IMR-90 (cell line): Measurements from ENCODE around the gene CCDC179. TPM values are rescaled to one million over a fixed set of nuclear protein-coding genes. Genes with fewer than 3 reads are reported as not detected.

Source experiments
- ATAC-seq: fragments of 200-7000 bp; cut with Tn5 transposase; 2 replicates; pipeline ENCODE4 v1.9.1; 2020; ENCODE audit warnings: low read depth, mild to moderate bottlenecking, moderate library complexity
- BruUV-seq: library from RNA; stranded (reverse); fragments of 400-500 nt; replicated peaks from 2 replicates; lab custom pipeline; 2021; lab: Mats Ljungman, UMichigan
- CTCF ChIA-PET: fragments of 300-600 bp; formaldehyde crosslinking; extraction: SDS; loops from one replicate; lab custom pipeline; 2021; ENCODE audit warnings: antibody characterized with exemption; lab: Yijun Ruan, JAX
- POLR2A ChIA-PET: fragments of 300-600 bp; sonication (Branson Sonifier 250); formaldehyde crosslinking; loops from one replicate; lab custom pipeline; 2022; ENCODE audit warnings: antibody characterized with exemption; ENCODE audit not compliant: unreplicated experiment; lab: Charles Lee
- DNase-seq: peaks from one replicate; pipeline ENCODE4 v3.0.0; 2013
- H2AFZ ChIP-seq: replicated peaks from 2 replicates; pipeline ENCODE3; 2013; ENCODE audit warnings: low read length, mild to moderate bottlenecking; ENCODE audit not compliant: poor library complexity
- H2AK5ac ChIP-seq: 2 replicates; pipeline ENCODE4 v1.6.1; 2013; ENCODE audit warnings: low read depth, low read length, inconsistent platforms
- H2AK9ac ChIP-seq: replicated peaks from 2 replicates; pipeline ENCODE3; 2013; ENCODE audit warnings: mild to moderate bottlenecking, low read depth, low read length, moderate library complexity; ENCODE audit not compliant: poor library complexity
- H2BK120ac ChIP-seq: 2 replicates; pipeline ENCODE4 v1.6.1; 2013; ENCODE audit warnings: low read depth, low read length, inconsistent platforms
- H2BK15ac ChIP-seq: 3 replicates; pipeline ENCODE4 v1.6.1; 2013; ENCODE audit warnings: low read depth, low read length, inconsistent platforms
- H2BK20ac ChIP-seq: 2 replicates; pipeline ENCODE4 v1.6.1; 2013; ENCODE audit warnings: low read depth, mild to moderate bottlenecking, inconsistent platforms, low read length, moderate library complexity
- H2BK5ac ChIP-seq: 2 replicates; pipeline ENCODE4 v1.6.1; 2013; ENCODE audit warnings: mild to moderate bottlenecking, low read depth, low read length, inconsistent platforms; ENCODE audit not compliant: poor library complexity, severe bottlenecking
- H3K14ac ChIP-seq: replicated peaks from 2 replicates; pipeline ENCODE4 v1.6.1; 2013; ENCODE audit warnings: low read depth, low read length, inconsistent platforms
- H3K18ac ChIP-seq: 2 replicates; pipeline ENCODE4 v1.6.1; 2013; ENCODE audit warnings: low read depth, low read length, control low read depth
- H3K23ac ChIP-seq: 2 replicates; pipeline ENCODE4 v1.6.1; 2013; ENCODE audit warnings: low read depth, low read length, inconsistent platforms
- H3K27ac ChIP-seq: 2 replicates; pipeline ENCODE4 v1.5.1; 2013; ENCODE audit warnings: mild to moderate bottlenecking, control low read depth, low read length; ENCODE audit not compliant: insufficient read depth
- H3K27me3 ChIP-seq: 2 replicates; pipeline ENCODE4 v1.6.1; 2013; ENCODE audit warnings: low read length; ENCODE audit not compliant: control insufficient read depth, insufficient read depth
- H3K36me3 ChIP-seq: 2 replicates; pipeline ENCODE4 v1.6.1; 2013; ENCODE audit warnings: low read length, mixed read lengths; ENCODE audit not compliant: control insufficient read depth, insufficient read depth
- H3K4ac ChIP-seq: 2 replicates; pipeline ENCODE4 v1.6.1; 2013; ENCODE audit warnings: low read depth, low read length, inconsistent platforms
- H3K4me1 ChIP-seq: 2 replicates; pipeline ENCODE4 v1.6.1; 2013; ENCODE audit warnings: low read length, mixed read lengths; ENCODE audit not compliant: control insufficient read depth, insufficient read depth
- H3K4me2 ChIP-seq: 2 replicates; pipeline ENCODE4 v1.6.1; 2013; ENCODE audit warnings: low read depth, mild to moderate bottlenecking, control low read depth, low read length, moderate library complexity
- H3K4me3 ChIP-seq: 2 replicates; pipeline ENCODE4 v1.5.1; 2013; ENCODE audit warnings: low read depth, mild to moderate bottlenecking, control low read depth, low read length, moderate library complexity; ENCODE audit not compliant: insufficient read depth
- H3K56ac ChIP-seq: 2 replicates; pipeline ENCODE4 v1.6.1; 2013; ENCODE audit warnings: low read length, inconsistent platforms; ENCODE audit not compliant: insufficient read depth; ENCODE audit errors: extremely low read depth
- H3K79me1 ChIP-seq, 2 experiments: 2 replicates each; pipeline ENCODE4 v1.6.1; 2013; ENCODE audit warnings: low read length in 2 of 2, inconsistent platforms in 1 of 2, low read depth in 1 of 2
- H3K9ac ChIP-seq: 2 replicates; pipeline ENCODE4 v1.6.1; 2013; ENCODE audit warnings: low read depth, low read length, control low read depth
- H3K9me1 ChIP-seq: 2 replicates; pipeline ENCODE4 v1.6.1; 2013; ENCODE audit warnings: low read length, inconsistent platforms; ENCODE audit not compliant: insufficient read depth
- H3K9me3 ChIP-seq: 2 replicates; pipeline ENCODE4 v1.6.1; 2013; ENCODE audit warnings: low read length; ENCODE audit not compliant: control insufficient read depth, insufficient read depth
- H4K20me1 ChIP-seq: 2 replicates; pipeline ENCODE4 v1.6.1; 2013; ENCODE audit warnings: low read length, inconsistent platforms; ENCODE audit not compliant: insufficient read depth
- H4K5ac ChIP-seq: 2 replicates; pipeline ENCODE4 v1.6.1; 2013; ENCODE audit warnings: mild to moderate bottlenecking, low read depth, low read length, control low read depth
- H4K8ac ChIP-seq, 2 experiments: 2 replicates each; pipeline ENCODE4 v1.6.1; 2013; ENCODE audit warnings: low read depth in 2 of 2, low read length in 2 of 2, control low read depth in 1 of 2, inconsistent platforms in 1 of 2
- H4K91ac ChIP-seq: 2 replicates; pipeline ENCODE4 v1.6.1; 2013; ENCODE audit warnings: low read depth, low read length, inconsistent platforms; ENCODE audit not compliant: insufficient read depth
- CEBPB ChIP-seq: IDR thresholded peaks from 2 replicates; pipeline ENCODE4 v1.6.1; 2012; ENCODE audit warnings: low read depth, low read length, improper control_type of control experiment
- CHD1 ChIP-seq: IDR thresholded peaks from 2 replicates; pipeline ENCODE4 v1.6.1; 2012; ENCODE audit warnings: low read depth, low read length, improper control_type of control experiment
- MAFK ChIP-seq: IDR thresholded peaks from 2 replicates; pipeline ENCODE4 v1.6.1; 2012; ENCODE audit warnings: low read depth, low read length, improper control_type of control experiment
- MXI1 ChIP-seq: IDR thresholded peaks from 2 replicates; pipeline ENCODE4 v1.6.1; 2012; ENCODE audit warnings: low read depth, mild to moderate bottlenecking, low read length, moderate library complexity, borderline replicate concordance
- NFE2L2 ChIP-seq: fragments of 150-350 bp; IDR thresholded peaks from 2 replicates; pipeline ENCODE4 v1.6.1; 2016; ENCODE audit warnings: low read depth, mild to moderate bottlenecking, low read length
- RCOR1 ChIP-seq: IDR thresholded peaks from 2 replicates; pipeline ENCODE4 v1.6.1; 2012; ENCODE audit warnings: mild to moderate bottlenecking, low read length, improper control_type of control experiment; ENCODE audit not compliant: insufficient replicate concordance
- RFX5 ChIP-seq: IDR thresholded peaks from 2 replicates; pipeline ENCODE4 v1.8.0; 2012; ENCODE audit warnings: low read depth, mild to moderate bottlenecking, low read length, moderate library complexity
- WGBS, 2 experiments: methylation state at CpG; one replicate each; pipeline versions ENCODE4 v1.1.5 to v1.1.7; 2013; ENCODE audit warnings: missing lambda C conversion rate in 2 of 2; ENCODE audit not compliant: insufficient read length in 1 of 2; ENCODE audit errors: extremely low coverage in 2 of 2; 5-methylcytosine and 5-hydroxymethylcytosine counted together
- dilution Hi-C: fragments of 300-500 bp; cut with HindIII; formaldehyde crosslinking; loops from one replicate; pipeline ENCODE4 v1.14.3; 2018; ENCODE audit warnings: low sequenced_read_pairs; ENCODE audit not compliant: unreplicated experiment
- in situ Hi-C: fragments of 300-500 bp; cut with MboI; formaldehyde crosslinking; loops from 3 replicates; pipeline ENCODE4 v1.14.3; 2019; ENCODE audit warnings: low sequenced_read_pairs, inconsistent platforms, mixed read lengths
- intact Hi-C: fragments of 100-400 bp; cut with micrococcal nuclease; formaldehyde crosslinking; loops from 2 replicates; pipeline ENCODE4 v1.10.0; 2022
- polyA plus RNA-seq, 3 experiments: library from polyadenylated mRNA; depleted of rRNA; stranded (reverse); fragments of >200 nt; gene quantifications; 2 replicates each; pipeline ENCODE4 v1.2.3, GENCODE V29; 2012; ENCODE audit warnings: low replicate concordance in 1 of 3
- total RNA-seq: library from RNA; depleted of rRNA; stranded (reverse); fragments of >200 nt; gene quantifications from 2 replicates; pipeline ENCODE4 v1.2.3, GENCODE V29; 2012

CCDC179 gene
- total and polyA plus RNA-seq, 2 of the 4 experiments (the other 2 are of a cell fraction), result not detected

GRCh38 chr11:22807855-22808570 lies 52.3 kb downstream of the CCDC179 start:
- POLR2A ChIA-PET, result no interaction called here
- no CpG with 5 or more reads among the region's 2 CpGs for WGBS, 2 experiments
- no peak overlapping the region for H3K4me2 ChIP-seq

More at GRCh38 chr11:22807855-22808570, 52.3 kb downstream of the CCDC179 start:
- TF ChIP-seq MAFK (no peak), RFX5 (no peak), RCOR1 (no peak), CEBPB (no peak), NFE2L2 (no peak), CHD1 (no peak), MXI1 (no peak)
- dilution Hi-C loops (no loop called here), in situ Hi-C loops (no loop called here), intact Hi-C loops (no loop called here)
- Histone ChIP-seq H4K8ac (no peak overlapping the region), H2BK5ac (no peak overlapping the region), H3K4ac (no peak overlapping the region), H3K36me3 (no peaks in the 10 kb centered on the region), H2AFZ (no peak overlapping the region), H3K27me3 (no peaks in the 10 kb centered on the region; the same call in 1 of the 2 replicates), H3K79me1 (no peaks in the 10 kb centered on the region), H3K9me3 (no peaks in the 10 kb centered on the region), H3K56ac (no peak overlapping the region), H3K18ac (no peak overlapping the region), H2AK5ac (no peak overlapping the region), H3K27ac (no peak overlapping the region), H2BK15ac (no peak overlapping the region), H4K91ac (no peak overlapping the region), H4K5ac (no peak overlapping the region), H3K14ac (no peak overlapping the region), H3K9ac (no peak overlapping the region), H3K4me3 (no peak overlapping the region), H3K9me1 (no peaks in the 10 kb centered on the region), H2AK9ac (no peak overlapping the region), H3K4me1 (no peaks in the 10 kb centered on the region), H4K20me1 (no peaks in the 10 kb centered on the region), H2BK20ac (no peak overlapping the region), H3K23ac (no peak overlapping the region), H2BK120ac (no peak overlapping the region)
- DNase-seq (peak; percentile 60), ATAC-seq (peak; percentile 24; the same call in 1 of the 2 replicates)
- CTCF ChIA-PET, result interaction anchor here (1.1 kb wide), 1 partner anchor 12 kb away, joined by 4 read pairs; no protein-coding TSS in a partner anchor
- BruUV-seq, result no TSS peak
